ENCODE results near the gene QRFPR. TPM values are rescaled to one million over a fixed set of nuclear protein-coding genes. Genes with fewer than 3 reads are reported as not detected.

Gene QRFPR
- total RNA-seq (2022; extraction: Qiagen RNA extraction), result not detected in 5 replicates

GRCh38 chr4:121380776-121381462, at the start of gene QRFPR:
Gene QRFPR (minus strand): TSS chr4:121381018. CDS start chr4:121380647, 371 bp downstream.

Other genes with a start within 250 kb of the QRFPR start
- gene TNIP3, start 216.7 kb downstream of the QRFPR start, total RNA-seq (2022; extraction: Qiagen RNA extraction), result 0.22 to 0.60 TPM (median 0.35 TPM) in 5 replicates

All from A549 treated with Hydrocortisone at 1 μM for 4 hours (cell line).